Dermis microvascular lymphatic vessel endothelial cell (primary cell): ENCODE data around the gene NEURL3. TPM values are rescaled to one million over a fixed set of nuclear protein-coding genes. Genes with fewer than 3 reads are reported as not detected.
"Not testable (repeated sequence)": the region's sequence is repeated elsewhere in the genome, so short reads cannot be mapped to it uniquely, and the experiment has no call there.

Experiments used
- DNase-seq, 2 donors: peaks; one replicate each; pipeline versions ENCODE4 v3.0.0 to v3.0.0-alpha.2; 2010; ENCODE audit warnings: low read depth in 2 of 2
- total RNA-seq: library from RNA; depleted of rRNA; stranded (reverse); fragments of >200 nt; gene quantifications from 2 replicates; pipeline ENCODE4 v1.2.1, GENCODE V29; 2014

Gene NEURL3
- total RNA-seq, 1 donor from 2014 or later = 0.13 TPM

DNA sequence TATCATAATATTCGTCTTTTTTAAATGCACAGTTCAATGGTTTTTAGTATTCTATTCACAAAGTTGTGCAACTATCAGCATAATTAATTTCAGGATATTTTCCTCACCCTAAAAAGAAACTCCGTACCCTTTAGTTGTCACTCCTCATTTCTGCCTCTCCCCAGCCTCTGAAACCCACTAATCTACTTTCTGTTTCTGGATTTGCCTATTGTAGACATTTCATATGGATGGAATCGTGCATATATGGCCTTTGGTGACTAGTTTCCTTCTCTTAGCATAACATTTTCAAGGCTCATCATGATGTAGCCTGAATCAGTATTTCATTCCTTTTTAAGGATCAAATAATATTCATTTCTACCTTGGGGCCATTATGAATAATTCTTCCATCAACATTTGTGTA, 18.5 kb downstream of the NEURL3 start:
- no peak for DNase-seq

DNA sequence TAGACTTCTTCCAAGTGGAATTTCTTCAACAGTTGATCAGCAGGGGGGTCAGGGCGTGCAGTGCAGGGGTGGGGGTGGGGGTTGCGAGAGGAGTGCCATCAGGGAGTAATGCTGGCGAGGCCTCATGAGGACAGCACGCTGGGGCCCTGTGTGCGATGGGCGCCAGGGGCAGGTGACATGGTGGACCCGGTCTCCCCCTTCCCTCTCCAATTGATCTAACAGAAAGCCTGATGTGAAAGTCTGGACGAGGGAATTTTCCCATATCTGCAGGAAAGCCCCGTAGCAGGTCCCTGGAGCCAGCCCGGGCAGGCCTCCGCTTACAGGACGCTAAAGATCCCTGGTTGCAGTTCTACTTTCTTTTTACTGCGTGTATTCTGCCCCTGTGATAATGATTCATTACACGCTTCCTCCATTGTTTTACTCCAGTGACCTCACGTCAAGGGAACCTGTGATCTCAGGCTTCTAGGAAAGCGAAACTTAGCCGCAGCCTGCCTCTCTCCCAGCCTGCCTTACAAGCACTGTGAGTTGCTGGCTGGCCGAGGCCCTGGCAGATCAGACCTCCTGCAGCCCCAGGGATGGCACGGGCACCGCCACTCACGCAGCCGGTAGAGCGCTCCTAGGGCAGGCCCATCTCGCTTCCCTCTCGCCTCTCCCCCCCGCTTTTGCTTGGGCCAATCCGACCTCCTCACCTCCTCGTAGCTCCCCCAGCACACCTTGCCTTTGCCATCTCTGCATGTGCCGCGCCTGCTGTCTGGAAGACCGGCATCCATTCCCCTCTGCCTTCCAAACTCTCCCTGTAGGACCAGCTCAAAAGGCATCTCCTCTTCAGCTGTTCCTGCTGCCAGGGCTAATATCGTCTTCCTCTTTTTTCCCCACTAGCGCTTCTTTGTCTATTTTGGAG, 19.2 kb downstream of the NEURL3 start:
- peak; percentile 88 to 96 for DNase-seq

DNA sequence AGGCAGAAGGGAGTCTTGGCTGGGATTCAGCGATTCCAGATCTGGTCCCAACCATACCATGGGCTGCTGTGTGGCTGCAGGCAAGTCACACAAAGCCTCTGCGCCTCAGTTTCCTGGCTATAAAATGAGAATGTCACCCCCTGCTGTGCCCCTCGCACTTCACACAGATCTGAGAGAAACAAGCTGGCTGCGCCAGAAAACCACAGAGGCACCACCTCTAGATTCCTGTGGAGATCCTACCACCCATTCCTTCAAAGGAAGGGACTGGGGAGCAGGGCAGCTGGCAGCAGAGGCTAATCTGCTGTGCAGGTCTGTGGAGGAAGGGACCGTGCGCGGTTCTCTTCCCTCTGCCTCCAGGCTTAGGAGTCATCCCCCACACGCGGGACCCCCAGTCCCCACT, 19.8 kb downstream of the NEURL3 start:
- no peak for DNase-seq

DNA sequence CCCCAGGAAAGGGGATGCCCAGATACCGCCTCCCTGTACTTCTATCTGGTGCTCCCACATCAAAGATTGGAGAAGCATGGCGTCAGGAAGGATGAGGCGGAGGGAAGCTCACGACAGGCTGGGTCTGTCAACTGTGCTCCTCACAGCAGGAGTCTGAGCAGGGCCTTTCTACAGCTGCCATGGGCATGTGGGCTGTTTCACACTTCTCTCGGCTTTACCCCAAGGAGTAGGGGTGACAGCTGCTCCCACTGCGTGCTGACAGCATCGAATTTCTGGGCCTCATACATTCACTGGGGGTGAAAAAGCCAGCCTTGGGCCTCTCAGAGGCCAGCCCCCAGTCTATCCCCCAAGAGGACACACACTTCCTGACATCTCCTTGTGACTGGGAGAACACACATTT, 21.1 kb downstream of the NEURL3 start:
- DNase-seq = no peak

DNA sequence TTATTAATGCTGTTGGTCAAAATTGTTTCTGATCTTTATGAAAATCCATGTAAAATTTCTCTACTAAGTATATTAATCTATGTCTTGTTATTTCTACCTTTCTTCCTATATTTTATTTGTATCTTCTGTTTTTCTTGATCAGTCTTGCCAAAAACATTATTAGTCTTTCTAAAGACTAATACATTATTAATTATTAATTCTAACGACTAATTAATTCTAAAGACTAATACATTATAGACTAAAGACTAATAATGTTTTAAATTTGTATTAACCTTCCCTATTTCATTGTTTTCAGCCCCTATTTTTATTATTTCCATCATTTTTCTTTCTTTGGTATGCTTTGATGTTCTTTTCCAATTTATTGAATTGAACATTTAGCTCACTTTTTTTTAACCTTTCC, 27.7 kb downstream of the NEURL3 start:
- DNase-seq = no peak

DNA sequence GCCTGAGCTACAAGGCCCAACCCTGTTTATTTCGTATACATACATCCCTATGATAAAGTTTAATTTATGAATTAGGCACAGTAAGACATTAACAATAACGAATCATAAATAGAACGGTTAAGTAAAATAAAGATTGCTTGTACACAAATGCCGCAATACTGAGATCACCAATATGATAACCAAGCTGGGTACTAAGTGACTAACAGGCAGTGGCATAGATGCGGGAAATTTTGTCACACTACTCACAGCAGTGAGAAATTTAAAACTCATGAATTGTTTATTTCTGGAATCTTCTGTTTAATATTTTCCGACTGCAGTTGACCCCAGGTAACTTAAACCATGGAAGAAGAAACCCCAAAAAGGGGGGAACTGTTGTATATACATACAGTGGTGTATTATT, 33.4 kb downstream of the NEURL3 start:
- no peak for DNase-seq

DNA sequence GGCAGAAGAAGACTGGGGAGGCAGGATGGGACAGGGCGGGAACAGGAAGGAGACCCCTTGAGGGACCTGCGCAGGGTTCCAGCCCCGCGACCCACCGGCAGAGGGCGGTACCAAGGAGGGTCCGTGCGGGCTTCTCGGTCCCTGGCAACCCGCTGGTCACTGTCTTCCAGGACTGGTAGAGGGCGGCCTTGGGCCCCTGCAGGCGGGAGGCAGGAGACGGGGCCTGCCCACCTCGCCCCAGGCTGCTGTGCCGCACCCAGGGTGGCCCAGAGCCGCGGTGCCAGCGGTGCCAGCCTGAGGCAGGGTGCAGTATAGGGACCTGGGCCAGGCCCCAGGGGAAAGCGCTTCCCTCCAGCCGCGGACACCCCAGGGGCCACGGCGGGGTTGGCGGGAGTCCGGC, 34.5 kb downstream of the NEURL3 start:
- DNase-seq = peak in 1 of 2 donors; percentile 52

DNA sequence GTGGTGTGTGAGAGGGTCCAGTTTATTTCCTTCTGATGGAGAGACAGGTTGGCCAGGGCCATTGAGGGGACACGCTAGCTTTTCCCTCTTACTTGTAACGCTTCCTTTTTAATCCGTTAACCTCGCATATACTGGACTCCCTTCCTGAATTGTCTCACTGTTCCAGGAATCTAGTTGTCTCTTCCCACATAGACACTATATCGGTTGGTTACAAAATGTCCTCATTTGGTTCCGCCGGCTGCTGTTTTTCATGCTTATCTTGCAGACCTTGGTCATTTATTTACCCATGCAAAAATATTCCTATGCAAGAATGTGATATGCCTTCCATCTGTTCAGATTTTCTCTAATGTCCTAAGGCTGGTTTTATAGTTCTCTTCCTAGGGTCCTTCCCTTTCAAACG, 35.0 kb downstream of the NEURL3 start:
- DNase-seq = no peak

DNA sequence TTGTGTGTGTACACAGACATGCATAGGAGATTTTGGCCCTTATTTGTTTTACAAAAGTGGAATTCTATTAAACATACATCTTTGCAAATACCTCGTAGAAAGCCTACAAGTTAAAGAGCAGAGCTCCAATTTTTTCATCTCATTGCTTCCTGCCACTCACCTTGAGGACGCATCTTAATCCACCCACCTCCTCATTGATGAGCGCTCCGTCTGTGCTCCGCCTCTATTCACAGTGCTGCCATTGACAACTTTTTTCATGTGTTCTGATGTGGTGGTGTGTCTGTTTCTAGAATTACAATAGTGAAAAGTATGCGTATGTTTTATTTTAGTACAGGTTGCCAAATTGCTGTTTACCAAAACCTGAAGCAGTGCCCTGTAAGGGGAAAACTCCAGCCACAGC, 36.3 kb downstream of the NEURL3 start:
- DNase-seq = no peak

DNA sequence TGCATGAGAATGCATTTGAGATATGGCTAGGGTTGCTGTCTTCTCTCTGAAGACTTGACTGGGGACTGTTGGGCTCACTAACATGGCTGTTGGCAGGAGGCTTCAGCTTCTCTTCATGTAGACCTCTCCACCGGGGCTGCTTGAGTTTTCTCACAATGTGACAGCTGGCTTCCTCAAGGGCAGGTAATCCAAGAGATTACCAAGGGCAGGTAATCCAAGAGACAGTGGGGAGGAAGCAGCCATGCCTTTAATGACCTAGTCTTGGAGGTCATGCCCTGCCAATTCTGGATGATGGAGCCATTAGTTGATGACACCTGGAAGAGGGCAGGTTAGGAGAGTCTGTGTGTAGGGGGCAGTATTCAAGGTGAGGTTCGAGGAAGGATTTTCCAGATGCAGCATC, 40.5 kb downstream of the NEURL3 start:
- DNase-seq = no peak

DNA sequence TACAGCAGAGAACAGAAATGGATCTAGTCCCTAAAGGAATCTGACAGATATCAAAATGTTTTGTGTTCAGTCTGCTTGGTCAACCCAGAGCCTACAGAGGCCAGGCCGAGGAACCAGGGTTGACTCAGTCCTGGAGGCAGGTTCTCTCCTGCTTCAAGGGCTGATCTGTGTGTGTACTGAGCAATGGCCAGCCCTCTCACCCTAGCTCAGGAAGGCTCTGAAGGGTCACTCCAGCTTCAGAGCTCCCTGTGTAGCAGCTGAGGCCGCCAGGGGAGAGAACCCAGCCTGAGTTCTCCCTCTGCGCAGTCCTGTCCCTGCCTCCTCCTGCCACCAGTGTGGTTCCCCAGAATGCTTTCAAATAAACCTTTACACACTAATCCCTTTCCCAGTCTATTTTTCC, 41.1 kb downstream of the NEURL3 start:
- no peak for DNase-seq

DNA sequence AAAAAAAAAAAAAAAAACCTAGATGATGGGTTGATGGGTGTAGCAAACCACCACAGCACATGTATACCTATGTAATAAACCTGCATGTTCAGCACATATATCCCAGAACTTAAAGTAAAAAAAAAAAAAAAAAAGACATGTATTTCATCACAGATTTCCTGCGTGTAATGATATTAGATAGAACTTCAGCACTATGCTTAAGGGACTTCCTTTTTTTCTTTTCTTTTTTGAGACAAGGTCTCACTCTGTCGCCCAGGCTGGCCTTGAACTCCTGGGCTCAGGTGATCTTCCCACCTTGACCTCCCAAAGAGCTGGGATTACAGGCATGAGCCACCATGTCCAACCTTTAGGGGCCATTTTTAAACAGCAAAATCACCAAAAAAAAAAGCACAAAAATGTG, 42.0 kb downstream of the NEURL3 start:
- DNase-seq = no peak

DNA sequence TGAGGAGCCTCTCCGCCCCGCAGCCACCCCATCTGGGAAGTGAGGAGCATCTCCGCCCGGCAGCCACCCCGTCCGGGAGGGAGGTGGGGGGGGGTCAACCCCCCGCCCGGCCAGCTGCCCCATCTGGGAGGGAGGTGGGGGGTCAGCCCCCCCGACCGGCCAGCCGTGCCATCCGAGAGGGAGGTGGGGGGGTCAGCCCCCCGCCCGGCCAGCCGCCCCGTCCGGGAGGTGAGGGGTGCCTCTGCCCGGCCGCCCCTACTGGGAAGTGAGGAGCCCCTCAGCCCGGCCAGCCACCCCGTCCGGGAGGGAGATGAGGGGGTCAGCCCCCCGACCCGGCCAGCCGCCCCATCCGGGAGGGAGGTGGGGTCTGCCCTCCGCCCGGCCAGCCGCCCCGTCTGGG, 43.5 kb downstream of the NEURL3 start:
- not testable (repeated sequence) for DNase-seq

DNA sequence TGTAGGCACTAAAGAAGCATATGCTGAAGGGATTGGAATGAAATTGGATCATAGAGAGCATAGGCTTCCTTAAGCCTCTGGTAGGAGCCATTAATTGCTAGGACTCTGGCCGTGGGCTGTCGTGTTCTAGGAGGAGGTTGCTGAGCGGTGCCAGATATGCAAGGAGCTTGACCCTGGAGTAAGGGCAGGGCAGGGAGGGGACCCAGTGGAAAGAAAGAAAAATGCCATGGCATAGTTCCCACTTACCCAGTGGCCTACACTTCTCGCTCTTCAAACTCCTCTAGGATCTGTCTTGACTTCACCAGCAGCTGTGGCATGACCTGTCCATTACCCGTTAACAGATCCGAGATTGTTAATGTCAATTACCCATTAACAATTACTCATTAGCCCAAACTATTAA, 53.1 kb downstream of the NEURL3 start:
- no peak for DNase-seq

DNA sequence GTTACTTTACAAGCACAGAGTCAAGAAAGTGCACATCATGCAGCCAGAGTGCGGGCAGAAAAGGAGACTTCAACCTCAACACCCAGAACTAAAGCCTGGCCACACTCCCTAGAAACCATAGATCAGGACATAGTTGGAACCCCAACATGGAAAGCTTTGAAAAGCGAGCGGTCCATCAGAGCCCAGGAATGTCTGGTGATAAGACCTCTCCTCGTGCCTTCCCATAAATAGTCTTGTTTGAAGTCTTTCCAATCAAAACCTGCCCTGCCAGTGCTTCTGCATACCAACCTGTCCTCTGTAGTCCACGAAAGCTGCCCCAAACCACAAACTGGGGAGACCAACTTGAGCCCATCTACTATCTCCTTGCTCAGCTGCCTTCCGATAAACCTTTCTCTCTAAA, 55.5 kb downstream of the NEURL3 start:
- no peak for DNase-seq

DNA sequence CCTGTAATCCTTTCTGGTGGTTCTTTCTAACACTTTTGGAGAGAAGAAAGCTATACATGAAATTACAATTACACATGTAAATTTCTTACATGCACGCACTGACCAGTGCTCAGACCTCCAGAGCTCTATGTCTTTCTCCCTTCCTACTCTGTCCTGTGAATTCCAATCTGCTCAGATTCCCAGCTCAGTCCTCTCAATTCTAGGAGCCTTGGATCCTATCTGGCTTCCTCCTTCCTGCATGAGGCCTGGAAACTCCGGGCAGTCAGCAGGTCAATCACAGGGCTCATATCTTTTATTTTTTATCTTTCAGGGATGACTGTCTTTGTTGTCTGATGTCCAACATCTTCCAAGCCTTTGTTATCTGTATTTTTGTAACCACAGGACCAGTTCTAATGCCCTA, 56.0 kb downstream of the NEURL3 start:
- no peak for DNase-seq

DNA sequence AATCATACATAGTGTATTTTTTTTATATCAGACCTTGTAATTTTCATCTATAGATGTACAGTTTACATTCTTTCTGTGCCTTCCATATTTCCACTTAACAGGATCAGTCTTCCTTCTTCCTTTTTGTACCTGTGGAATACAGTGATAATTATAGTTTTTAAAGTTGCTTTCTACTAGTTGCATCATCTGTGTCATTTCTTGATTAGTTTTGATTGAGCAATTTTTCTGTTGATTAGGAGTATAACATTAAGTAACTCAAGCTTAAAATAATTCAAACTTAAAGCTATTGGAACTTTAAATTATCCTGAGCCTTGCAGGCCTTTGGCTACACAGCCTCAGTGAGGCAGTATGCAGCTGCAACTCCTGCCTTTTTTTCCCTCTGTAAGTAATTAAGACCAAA, 57.4 kb downstream of the NEURL3 start:
- DNase-seq = no peak

Other genes with a start within 250 kb of the NEURL3 start
- 17.8 and 25.8 TPM in 2 replicates for gene TMEM127, start 239.4 kb downstream of the NEURL3 start, total RNA-seq
- gene CIAO1, start 239.1 kb downstream of the NEURL3 start, total RNA-seq = 84.2 and 100 TPM in 2 replicates
- gene SNRNP200, start 199.8 kb downstream of the NEURL3 start, total RNA-seq = 47.8 and 65.4 TPM in 2 replicates
- 4.0 and 4.4 TPM in 2 replicates for gene ITPRIPL1, start 180.0 kb downstream of the NEURL3 start, total RNA-seq
- gene NCAPH, start 169.6 kb downstream of the NEURL3 start, total RNA-seq = 7.6 and 16.3 TPM in 2 replicates
- gene ARID5A, start 31.4 kb upstream of the NEURL3 start, total RNA-seq = 9.6 and 13.1 TPM in 2 replicates
- gene KANSL3, start 133.0 kb upstream of the NEURL3 start, total RNA-seq = 18.5 and 26.3 TPM in 2 replicates
- gene FER1L5, start 137.4 kb upstream of the NEURL3 start, total RNA-seq = not detected in 2 replicates
- gene LMAN2L, start 234.7 kb upstream of the NEURL3 start, total RNA-seq = 14.8 and 20.6 TPM in 2 replicates